Eye (tissue), 1 donor: ENCODE measurements around the gene ADH1B.
"Not testable (repeated sequence)": the region's sequence is repeated elsewhere in the genome, so short reads cannot be mapped to it uniquely, and the experiment has no call there.

Experiments used
- DNase-seq: peaks from one replicate; pipeline ENCODE4 v3.0.0-alpha.2; 2015

ADH1B gene

GRCh38 chr4:99321241-99322191 lies at the start of gene ADH1B:
TSS of gene ADH1B (minus strand) at chr4:99321401. CDS start at chr4:99321331, 70 bp downstream.
- peak; percentile 7 for DNase-seq

DNA sequence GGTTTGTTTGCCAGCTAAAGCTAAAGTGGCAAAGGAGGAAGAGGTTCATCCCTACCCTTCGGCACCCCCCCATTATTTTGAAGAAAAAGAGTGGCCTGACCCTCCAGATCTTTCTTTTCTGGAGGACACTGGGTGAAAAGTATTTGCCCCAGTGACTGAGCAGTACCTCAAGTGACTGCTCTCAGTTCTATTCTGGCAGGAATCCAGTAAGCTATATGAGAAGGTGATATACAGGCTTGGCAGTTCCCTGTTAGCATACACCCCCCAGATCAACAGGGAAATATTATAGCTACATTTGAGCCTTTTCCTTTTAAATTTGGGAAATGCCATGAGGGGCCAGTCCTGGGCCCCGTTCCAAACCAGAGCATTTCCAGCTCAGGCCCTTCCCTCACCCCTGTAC lies 46.6 kb upstream of the ADH1B start:
- not testable (repeated sequence) for DNase-seq

GRCh38 chr4:99366491-99366890 lies 45.3 kb upstream of the ADH1B start:
- no peak for DNase-seq

- DNase-seq: no peak
These were observed 41.6 kb upstream of the ADH1B start for GRCh38 chr4:99362768-99363167.

DNA sequence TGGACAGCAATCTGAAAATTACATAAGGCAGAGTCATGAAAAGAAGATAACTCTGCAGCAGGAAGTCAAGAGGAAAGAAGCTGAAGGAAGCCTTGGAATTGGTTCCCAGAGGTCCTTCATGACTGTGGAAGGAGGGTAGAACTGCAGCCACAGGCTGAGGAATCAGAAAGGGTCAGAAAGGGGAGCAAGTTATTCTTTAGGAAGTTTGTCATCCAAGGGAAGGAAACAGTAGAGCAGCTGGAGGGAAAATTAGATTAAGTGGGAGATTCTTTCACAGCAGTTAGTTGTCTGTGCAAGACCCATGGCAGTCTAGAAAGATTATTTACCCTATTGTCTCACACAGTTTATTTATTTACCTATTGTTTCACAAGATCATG lies 40.7 kb upstream of the ADH1B start:
- DNase-seq: no peak

- no peak for DNase-seq
These were observed 40.2 kb upstream of the ADH1B start for GRCh38 chr4:99361268-99361898.

DNA sequence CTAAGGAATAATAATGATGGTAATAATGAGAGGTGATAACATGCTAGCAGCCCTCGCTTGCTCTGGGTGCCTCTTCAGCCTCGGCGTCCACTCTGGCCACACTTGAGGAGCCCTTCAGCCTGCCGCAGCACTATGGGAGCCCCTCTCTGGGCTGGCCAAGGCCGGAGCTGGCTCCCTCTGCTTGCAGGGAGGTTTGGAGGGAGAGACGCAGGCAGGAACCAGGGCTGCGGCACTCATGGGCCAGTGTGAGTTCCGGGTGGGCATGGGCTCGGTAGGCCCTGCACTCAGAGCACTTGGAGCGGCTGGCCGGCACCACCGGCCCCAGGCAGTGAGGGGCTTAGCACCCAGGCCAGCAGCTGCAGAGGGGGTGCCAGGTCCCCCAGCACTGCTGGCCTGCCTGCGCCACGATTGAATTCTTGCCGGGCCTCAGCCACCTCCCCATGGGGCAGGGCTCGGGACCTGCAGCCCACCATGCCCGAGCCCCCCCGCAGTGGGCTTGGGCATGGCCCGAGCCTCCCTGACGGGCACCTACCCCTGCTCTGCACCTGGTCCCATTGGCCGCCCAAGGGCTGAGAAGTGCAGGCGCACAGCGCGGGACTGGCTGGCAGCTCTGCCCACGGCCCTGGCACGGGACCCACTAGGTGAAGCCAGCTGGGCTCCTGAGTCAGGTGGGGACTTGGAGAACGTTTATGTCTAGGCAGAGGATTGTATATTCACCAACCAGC lies 38.4 kb upstream of the ADH1B start:
- no peak for DNase-seq

- no peak for DNase-seq
These were observed 36.7 kb upstream of the ADH1B start for GRCh38 chr4:99357948-99358347.

- no peak for DNase-seq
These were observed 35.8 kb upstream of the ADH1B start for GRCh38 chr4:99356992-99357391.

GRCh38 chr4:99356149-99356548 lies 34.9 kb upstream of the ADH1B start:
- not testable (repeated sequence) for DNase-seq

GRCh38 chr4:99352602-99353537 lies 31.7 kb upstream of the ADH1B start, which contains the start of gene ADH1C:
TSS of gene ADH1C (minus strand) at chr4:99352746. CDS start at chr4:99352675, 71 bp downstream.
- peak; percentile 67 for DNase-seq

- DNase-seq: no peak
These were observed 30.3 kb upstream of the ADH1B start for GRCh38 chr4:99351487-99351886.

GRCh38 chr4:99349338-99349737 lies 28.1 kb upstream of the ADH1B start:
- DNase-seq: no peak

GRCh38 chr4:99342624-99343023 lies 21.4 kb upstream of the ADH1B start:
- not testable (repeated sequence) for DNase-seq

DNA sequence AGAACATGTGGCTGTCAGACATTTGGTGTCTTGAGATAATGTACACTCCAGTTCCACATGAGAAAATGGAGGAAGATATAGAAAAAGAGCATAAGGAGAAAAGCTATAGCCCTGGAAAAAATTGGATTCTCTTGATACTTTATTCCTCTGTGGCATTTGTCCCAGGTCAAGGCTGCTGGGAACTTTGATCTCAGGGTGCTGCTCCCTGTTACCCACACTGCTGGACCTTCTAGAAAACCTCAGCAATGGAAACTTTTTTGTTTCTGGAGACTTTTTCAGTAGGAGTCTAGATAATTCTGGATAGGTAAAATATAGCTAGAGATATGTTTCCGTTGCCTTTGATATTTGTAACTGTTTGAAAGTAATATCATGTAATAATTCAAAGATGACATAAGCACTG lies 20.2 kb upstream of the ADH1B start:
- no peak for DNase-seq

DNA sequence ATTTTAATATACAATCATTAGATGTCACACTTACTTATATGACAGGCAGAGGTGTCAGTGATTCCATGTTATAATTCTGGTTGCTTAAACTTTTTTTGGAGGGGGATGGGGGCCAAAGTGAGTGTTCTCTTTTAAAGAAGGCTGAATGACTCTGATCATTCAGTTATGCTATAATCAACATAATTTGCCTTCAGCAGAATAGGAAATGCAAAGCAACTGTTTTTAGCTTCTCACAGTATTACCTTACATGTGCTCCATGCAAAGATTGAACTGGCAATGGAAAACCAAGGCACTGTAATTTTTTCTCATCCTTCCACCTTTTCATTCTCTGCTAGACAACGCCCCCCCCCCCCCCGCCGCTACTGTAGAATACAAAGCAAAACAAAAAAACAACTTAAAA lies 18.0 kb upstream of the ADH1B start:
- no peak for DNase-seq

DNA sequence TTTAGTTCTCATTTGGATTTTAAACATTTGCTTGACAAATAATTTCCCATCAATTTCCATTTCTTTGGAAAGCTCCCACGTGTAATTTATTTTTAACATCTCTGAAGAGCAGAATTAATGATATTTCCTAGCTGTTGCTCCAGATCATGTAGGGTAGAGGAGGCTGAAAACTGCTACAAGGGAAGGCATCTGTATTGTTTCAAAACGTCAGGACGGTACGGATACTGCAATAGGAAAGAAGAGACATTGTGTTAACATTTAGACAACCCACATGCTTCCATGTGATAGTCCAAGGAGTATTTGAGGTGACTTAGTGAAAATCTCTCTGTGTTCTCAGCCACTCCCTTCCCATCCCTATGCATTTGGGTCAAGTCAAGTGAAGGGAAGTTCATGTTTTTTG lies 15.4 kb upstream of the ADH1B start:
- no peak for DNase-seq

GRCh38 chr4:99334880-99335279 lies 13.7 kb upstream of the ADH1B start:
- DNase-seq: no peak

DNA sequence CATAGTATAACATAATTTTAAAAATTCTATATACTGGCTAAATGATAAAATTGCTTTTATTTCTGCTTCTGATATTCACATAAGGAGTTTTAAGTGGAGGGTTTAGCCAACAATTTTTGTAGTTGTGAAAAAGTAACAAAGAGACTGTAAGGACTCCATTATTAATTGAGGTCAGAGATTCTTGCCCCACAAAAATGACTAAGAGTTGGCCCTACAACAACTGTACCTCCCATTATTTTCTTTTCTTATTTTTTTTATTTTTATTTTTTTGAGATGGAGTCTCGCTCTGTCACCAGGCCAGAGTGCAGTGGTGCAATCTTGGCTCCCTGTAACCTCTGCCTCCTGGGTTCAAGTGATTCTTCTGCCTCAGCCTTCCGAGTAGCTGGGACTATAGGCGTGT lies 9.4 kb upstream of the ADH1B start:
- DNase-seq: no peak

DNA sequence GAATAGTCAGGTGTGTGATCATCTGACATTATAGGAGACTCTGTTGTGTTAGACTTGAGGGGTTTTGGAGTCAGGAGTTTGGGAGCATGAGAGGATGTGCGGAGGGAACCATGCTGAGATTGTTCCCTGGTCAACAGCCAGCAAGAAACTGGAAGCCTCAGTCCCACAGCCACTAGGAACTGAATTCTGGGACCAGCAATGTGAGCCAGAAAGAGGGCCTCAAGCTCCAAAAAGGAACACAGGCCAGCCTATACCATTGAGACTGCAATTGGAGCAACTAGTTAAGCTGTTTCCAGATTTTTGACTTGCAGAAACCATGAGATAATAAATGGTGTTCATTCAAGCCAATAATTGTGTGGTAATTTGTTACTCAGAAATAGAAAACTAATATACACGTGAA lies 8.7 kb upstream of the ADH1B start:
- DNase-seq: no peak

- DNase-seq: peak; percentile 67
These were observed 3.8 kb upstream of the ADH1B start for GRCh38 chr4:99324979-99325378.

GRCh38 chr4:99324361-99324760 lies 3.2 kb upstream of the ADH1B start:
- no peak for DNase-seq
